ENCODE data around the gene GANC. TPM values are rescaled to one million over a fixed set of nuclear protein-coding genes. Genes with fewer than 3 reads are reported as not detected.

The GANC gene
- total and polyA plus RNA-seq, 4 donors = 19.6 to 105 (median 53.6) TPM

DNA sequence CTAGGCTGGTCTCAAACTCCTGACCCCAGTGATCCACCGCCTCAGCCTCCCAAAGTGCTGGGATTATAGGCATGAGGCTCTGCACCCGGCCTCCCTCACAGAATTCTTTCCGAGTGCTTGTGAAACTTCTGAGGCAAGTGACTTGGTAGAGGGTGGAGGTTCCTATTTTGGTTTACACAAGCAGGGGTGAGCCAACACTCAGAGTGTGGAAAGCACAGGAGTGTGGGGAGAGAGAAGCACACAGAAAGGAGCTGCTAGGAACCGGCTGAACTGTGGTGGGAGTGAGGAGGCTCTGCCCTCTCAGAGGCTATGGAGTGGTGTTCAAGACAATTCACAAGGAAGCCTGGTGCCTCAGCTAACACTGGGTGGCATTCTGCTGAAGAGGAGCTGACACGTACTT, 94.0 kb downstream of the GANC start:
- H3K9me3 ChIP-seq (ENCODE audit: control insufficient read depth in 4 of 4, insufficient read depth in 3 of 4, low read length in 3 of 4) = no peaks in the 10 kb centered on the region
- H3K27ac ChIP-seq (ENCODE audit: low read depth in 1 of 2, low read length in 1 of 2) = peak overlapping the region in 1 of 2 donors; percentile 2
- no peaks in the 10 kb centered on the region for H3K27me3 ChIP-seq (ENCODE audit: control insufficient read depth in 3 of 3, insufficient read depth in 3 of 3, low read length in 2 of 3)
- no peaks in the 10 kb centered on the region for H3K36me3 ChIP-seq (ENCODE audit: control insufficient read depth in 4 of 4, insufficient read depth in 4 of 4, low read length in 4 of 4)
- H3K4me1 ChIP-seq (ENCODE audit: control insufficient read depth in 5 of 5, insufficient read depth in 5 of 5, low read length in 5 of 5) = peaks cover 0 to 7% (median 0%) of the 10 kb centered on the region in 5 donors
- H3K4me3 ChIP-seq = no peak overlapping the region
- 33 to 45% methylated on average over 5 of the region's 5 CpGs for WGBS, 2 donors
- DNase-seq (peak in 1 of 3 donors; percentile 14), ATAC-seq (ENCODE audit: insufficient read depth, low FRiP score) (peak; percentile 47)
- TF ChIP-seq, protein P1, sequence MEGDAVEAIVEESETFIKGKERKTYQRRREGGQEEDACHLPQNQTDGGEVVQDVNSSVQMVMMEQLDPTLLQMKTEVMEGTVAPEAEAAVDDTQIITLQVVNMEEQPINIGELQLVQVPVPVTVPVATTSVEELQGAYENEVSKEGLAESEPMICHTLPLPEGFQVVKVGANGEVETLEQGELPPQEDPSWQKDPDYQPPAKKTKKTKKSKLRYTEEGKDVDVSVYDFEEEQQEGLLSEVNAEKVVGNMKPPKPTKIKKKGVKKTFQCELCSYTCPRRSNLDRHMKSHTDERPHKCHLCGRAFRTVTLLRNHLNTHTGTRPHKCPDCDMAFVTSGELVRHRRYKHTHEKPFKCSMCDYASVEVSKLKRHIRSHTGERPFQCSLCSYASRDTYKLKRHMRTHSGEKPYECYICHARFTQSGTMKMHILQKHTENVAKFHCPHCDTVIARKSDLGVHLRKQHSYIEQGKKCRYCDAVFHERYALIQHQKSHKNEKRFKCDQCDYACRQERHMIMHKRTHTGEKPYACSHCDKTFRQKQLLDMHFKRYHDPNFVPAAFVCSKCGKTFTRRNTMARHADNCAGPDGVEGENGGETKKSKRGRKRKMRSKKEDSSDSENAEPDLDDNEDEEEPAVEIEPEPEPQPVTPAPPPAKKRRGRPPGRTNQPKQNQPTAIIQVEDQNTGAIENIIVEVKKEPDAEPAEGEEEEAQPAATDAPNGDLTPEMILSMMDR (IDR thresholded peaks at IDR 0.05; ENCODE audit: control extremely low read depth, extremely low read depth) = no peak
- no peak overlapping the region for H3K9ac ChIP-seq (ENCODE audit: insufficient read depth in 1 of 2, low read length in 2 of 2)

DNA sequence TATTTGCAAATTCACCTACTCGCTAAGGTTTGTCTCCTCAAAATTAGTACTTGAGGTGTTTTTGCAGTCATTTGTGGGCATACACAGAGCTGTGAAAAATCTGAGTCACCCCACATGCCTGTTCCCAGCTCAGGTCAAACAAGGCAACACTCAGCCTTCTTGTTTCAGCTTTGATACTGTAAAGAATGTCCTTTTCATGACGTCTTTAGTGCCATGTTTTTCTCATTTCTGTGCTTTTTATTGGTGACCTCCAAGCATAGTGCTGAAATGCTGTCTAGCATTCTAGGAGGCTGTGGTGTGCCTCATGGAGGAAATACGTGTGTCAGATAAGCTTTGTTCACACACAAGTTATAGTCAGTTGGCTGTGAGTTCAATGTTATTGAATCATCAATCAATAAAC, 95.1 kb downstream of the GANC start:
- TF ChIP-seq, protein P1 (IDR thresholded peaks at IDR 0.05; ENCODE audit: control extremely low read depth, extremely low read depth) = no peak
- Histone ChIP-seq H3K27me3 (ENCODE audit: control insufficient read depth in 3 of 3, insufficient read depth in 3 of 3, low read length in 2 of 3) (no peaks in the 10 kb centered on the region), H3K27ac (ENCODE audit: low read depth in 1 of 2, low read length in 1 of 2) (no peak overlapping the region), H3K9ac (ENCODE audit: insufficient read depth in 1 of 2, low read length in 2 of 2) (no peak overlapping the region), H3K4me3 (no peak overlapping the region), H3K36me3 (ENCODE audit: control insufficient read depth in 4 of 4, insufficient read depth in 4 of 4, low read length in 4 of 4) (no peaks in the 10 kb centered on the region), H3K9me3 (ENCODE audit: control insufficient read depth in 4 of 4, insufficient read depth in 3 of 4, low read length in 3 of 4) (no peaks in the 10 kb centered on the region), H3K4me1 (ENCODE audit: control insufficient read depth in 5 of 5, insufficient read depth in 5 of 5, low read length in 5 of 5) (peaks cover 0 to 7% (median 0%) of the 10 kb centered on the region in 5 donors)
- 85 to 91% methylated on average over 3 of the region's 3 CpGs for WGBS, 2 donors
- DNase-seq (no peak), ATAC-seq (ENCODE audit: insufficient read depth, low FRiP score) (no peak)

DNA sequence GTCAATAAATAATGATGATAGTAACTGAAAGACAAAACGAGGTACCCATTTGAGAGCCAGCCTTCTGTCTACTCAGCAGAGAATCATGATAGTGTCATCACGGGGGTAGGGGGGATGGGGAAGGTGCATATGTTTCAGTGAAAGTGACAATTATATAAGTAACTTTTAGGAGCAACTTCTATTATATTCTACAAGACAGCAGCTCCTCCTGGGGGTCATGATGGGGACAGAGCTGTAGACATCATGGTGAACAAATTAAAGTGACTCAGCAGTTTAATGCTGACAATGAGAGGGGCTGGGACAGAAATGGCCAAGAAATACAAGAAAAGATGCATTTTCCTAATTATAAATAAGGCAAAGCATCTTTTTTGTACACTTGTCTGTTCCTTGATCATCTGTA, 98.1 kb downstream of the GANC start:
- H3K4me1 ChIP-seq (ENCODE audit: control insufficient read depth in 5 of 5, insufficient read depth in 5 of 5, low read length in 5 of 5) = peaks cover 0 to 4% (median 0%) of the 10 kb centered on the region in 5 donors
- H3K27me3 ChIP-seq (ENCODE audit: control insufficient read depth in 3 of 3, insufficient read depth in 3 of 3, low read length in 2 of 3) = no peaks in the 10 kb centered on the region
- H3K4me3 ChIP-seq = no peak overlapping the region
- H3K9me3 ChIP-seq (ENCODE audit: control insufficient read depth in 4 of 4, insufficient read depth in 3 of 4, low read length in 3 of 4) = no peaks in the 10 kb centered on the region
- no peak overlapping the region for H3K27ac ChIP-seq (ENCODE audit: low read depth in 1 of 2, low read length in 1 of 2)
- DNase-seq = no peak
- WGBS, 2 donors = 74 to 78% methylated on average over 2 of the region's 2 CpGs
- TF ChIP-seq, protein P1 (IDR thresholded peaks at IDR 0.05; ENCODE audit: control extremely low read depth, extremely low read depth) = no peak
- H3K36me3 ChIP-seq (ENCODE audit: control insufficient read depth in 4 of 4, insufficient read depth in 4 of 4, low read length in 4 of 4) = no peaks in the 10 kb centered on the region
- H3K9ac ChIP-seq (ENCODE audit: insufficient read depth in 1 of 2, low read length in 2 of 2) = no peak overlapping the region
- ATAC-seq (ENCODE audit: insufficient read depth, low FRiP score) = no peak

DNA sequence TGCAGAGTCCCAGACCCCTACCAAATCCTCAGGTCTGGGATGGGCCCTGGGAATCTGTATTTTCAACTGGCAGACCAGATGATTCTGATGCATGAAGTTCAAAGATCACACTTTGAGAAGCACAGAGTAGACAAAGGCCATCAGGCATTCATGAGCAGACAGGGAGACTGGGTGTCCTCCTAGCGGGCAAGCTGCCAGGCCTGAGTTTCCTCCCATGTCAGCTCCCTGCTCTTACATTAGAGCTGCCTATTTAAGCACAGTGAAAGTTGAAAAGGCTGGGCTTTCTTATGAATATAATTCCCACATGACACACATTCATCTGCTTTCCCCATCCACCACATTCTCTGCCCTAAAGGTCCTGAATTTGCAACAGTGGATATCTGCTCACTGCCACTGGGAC, 100.3 kb downstream of the GANC start:
- DNase-seq (peak in 1 of 3 donors; percentile 29), ATAC-seq (ENCODE audit: insufficient read depth, low FRiP score) (no peak)
- no peaks in the 10 kb centered on the region for H3K27me3 ChIP-seq (ENCODE audit: control insufficient read depth in 3 of 3, insufficient read depth in 3 of 3, low read length in 2 of 3)
- TF ChIP-seq, protein P1 (IDR thresholded peaks at IDR 0.05; ENCODE audit: control extremely low read depth, extremely low read depth) = no peak
- H3K9ac ChIP-seq (ENCODE audit: insufficient read depth in 1 of 2, low read length in 2 of 2) = no peak overlapping the region
- no peaks in the 10 kb centered on the region for H3K36me3 ChIP-seq (ENCODE audit: control insufficient read depth in 4 of 4, insufficient read depth in 4 of 4, low read length in 4 of 4)
- no peak overlapping the region for H3K4me3 ChIP-seq
- no peak overlapping the region for H3K27ac ChIP-seq (ENCODE audit: low read depth in 1 of 2, low read length in 1 of 2)
- H3K9me3 ChIP-seq (ENCODE audit: control insufficient read depth in 4 of 4, insufficient read depth in 3 of 4, low read length in 3 of 4) = peaks cover 0 to 2% (median 0%) of the 10 kb centered on the region in 4 donors
- H3K4me1 ChIP-seq (ENCODE audit: control insufficient read depth in 5 of 5, insufficient read depth in 5 of 5, low read length in 5 of 5) = no peaks in the 10 kb centered on the region
- WGBS, 2 donors = 71 to 73% methylated on average over 1 of the region's 1 CpG

All from lung (tissue), 12 donors.